B cell (primary cell): Measurements from ENCODE around the gene METTL27. TPM values are rescaled to one million over a fixed set of nuclear protein-coding genes. Genes with fewer than 3 reads are reported as not detected.

Source experiments
- ATAC-seq: fragments of 200-7000 bp; cut with Tn5 transposase; one replicate; pipeline ENCODE4 v1.10.0; 2021; ENCODE audit warnings: low read depth, mild to moderate bottlenecking, moderate number of reproducible peaks, moderate library complexity
- CTCF ChIA-PET: fragments of 350-600 bp; sonication (Branson Sonifier 250); formaldehyde crosslinking; loops from one replicate; lab custom pipeline; 2021; ENCODE audit warnings: antibody characterized with exemption, inconsistent platforms; lab: Charles Lee
- POLR2A ChIA-PET: fragments of 350-600 bp; sonication (Branson Sonifier 250); formaldehyde crosslinking; loops from one replicate; lab custom pipeline; 2021; ENCODE audit warnings: antibody characterized with exemption; lab: Charles Lee
- DNase-seq: peaks from one replicate; pipeline ENCODE4 v3.0.0; 2013
- H2AFZ ChIP-seq: 2 replicates; pipeline ENCODE4 v1.6.1; 2012; ENCODE audit warnings: mild to moderate bottlenecking, low read depth, low read length; ENCODE audit not compliant: insufficient read depth, poor library complexity, severe bottlenecking
- H3K27ac ChIP-seq, 2 donors: 1 replicate in 1 of 2; 2 replicates in 1 of 2; pipeline ENCODE4 v1.5.1; 2012 to 2013; ENCODE audit warnings: low read length in 2 of 2, mild to moderate bottlenecking in 2 of 2, moderate library complexity in 1 of 2
- H3K27me3 ChIP-seq, 4 experiments: fragments of 200-600 bp in 1 of 4; sonication (generic) in 1 of 4; replicated peaks in 1 of 4; 1 replicate in 2 of 4; 2 replicates in 2 of 4; pipeline versions ENCODE4 v1.6.1 to v1.7.0; 2013 to 2016; ENCODE audit warnings: low read length in 3 of 4, mild to moderate bottlenecking in 2 of 4, mixed read lengths in 1 of 4, moderate library complexity in 1 of 4; ENCODE audit not compliant: insufficient read depth in 4 of 4, control insufficient read depth in 3 of 4; ENCODE audit errors: control extremely low read depth in 1 of 4
- H3K36me3 ChIP-seq, 2 experiments: replicated peaks in 1 of 2; 1 replicate in 1 of 2; 2 replicates in 1 of 2; pipeline versions ENCODE4 v1.6.1 to v1.7.1; 2013; ENCODE audit warnings: low read length in 1 of 2; ENCODE audit not compliant: insufficient read depth in 2 of 2, control insufficient read depth in 1 of 2; ENCODE audit errors: control extremely low read depth in 1 of 2, extremely low read depth in 1 of 2
- H3K4me1 ChIP-seq, 2 donors: fragments of 200-600 bp in 1 of 2; sonication (generic) in 1 of 2; 1 replicate in 1 of 2; 2 replicates in 1 of 2; pipeline versions ENCODE4 v1.5.1 to v1.6.1; 2013 to 2017; ENCODE audit warnings: low read length in 2 of 2; ENCODE audit not compliant: control insufficient read depth in 2 of 2, insufficient read depth in 2 of 2
- H3K4me2 ChIP-seq: replicated peaks from 2 replicates; pipeline ENCODE3; 2012; ENCODE audit warnings: mild to moderate bottlenecking, low read depth, low read length; ENCODE audit not compliant: poor library complexity, severe bottlenecking
- H3K4me3 ChIP-seq, 5 experiments: fragments of 200-600 bp in 1 of 5; sonication (generic) in 1 of 5; 1 replicate in 3 of 5; 2 replicates in 2 of 5; pipeline versions ENCODE4 v1.5.1 to v1.7.0; 2011 to 2016; ENCODE audit warnings: low read length in 4 of 5, mild to moderate bottlenecking in 4 of 5, low read depth in 2 of 5, control low read depth in 1 of 5, moderate library complexity in 1 of 5; ENCODE audit not compliant: insufficient read depth in 1 of 5; ENCODE audit errors: control extremely low read depth in 1 of 5, extremely low read depth in 1 of 5
- H3K79me2 ChIP-seq: fragments of 200-600 bp; sonication (generic); one replicate; pipeline ENCODE4 v1.6.0; 2016; ENCODE audit warnings: low read length; ENCODE audit not compliant: control insufficient read depth, insufficient read depth
- H3K9ac ChIP-seq: fragments of 200-600 bp; sonication (generic); 2 replicates; pipeline ENCODE4 v1.6.1; 2017; ENCODE audit warnings: mild to moderate bottlenecking, low read length, moderate library complexity
- H3K9me3 ChIP-seq, 3 donors: one replicate each; pipeline versions ENCODE4 v1.6.1 to v1.7.1; 2013; ENCODE audit warnings: low read length in 2 of 3; ENCODE audit not compliant: control insufficient read depth in 2 of 3, insufficient read depth in 1 of 3; ENCODE audit errors: control extremely low read depth in 1 of 3
- H4K20me1 ChIP-seq: 2 replicates; pipeline ENCODE4 v1.6.0; 2012; ENCODE audit warnings: mild to moderate bottlenecking, low read length; ENCODE audit not compliant: insufficient read depth, control insufficient read depth, poor library complexity, severe bottlenecking
- H3K27ac Mint-ChIP-seq: one replicate; pipeline ENCODE4 v1.8.0; 2021; ENCODE audit warnings: mixed read lengths
- H3K27me3 Mint-ChIP-seq: one replicate; pipeline ENCODE4 v1.8.0; 2021; ENCODE audit warnings: mixed read lengths
- H3K4me1 Mint-ChIP-seq: one replicate; pipeline ENCODE4 v1.8.0; 2021; ENCODE audit warnings: mixed read lengths
- H3K4me3 Mint-ChIP-seq: one replicate; pipeline ENCODE4 v1.8.0; 2021; ENCODE audit warnings: mixed read lengths
- H3K9me3 Mint-ChIP-seq: one replicate; pipeline ENCODE4 v1.8.0; 2022; ENCODE audit warnings: mixed read lengths; ENCODE audit not compliant: insufficient read depth
- CTCF ChIP-seq: fragments of 200-600 bp; IDR thresholded peaks from one replicate; pipeline ENCODE4 v1.8.0; 2022; ENCODE audit warnings: antibody characterized with exemption, mild to moderate bottlenecking
- EZH2 ChIP-seq: IDR thresholded peaks from 2 replicates; pipeline ENCODE4 v1.6.1; 2012; ENCODE audit warnings: borderline replicate concordance, low read depth, mild to moderate bottlenecking, moderate library complexity, low read length; ENCODE audit not compliant: insufficient read depth, poor library complexity, severe bottlenecking
- WGBS: methylation state at CpG from one replicate; pipeline ENCODE4 v1.1.5; 2013; ENCODE audit warnings: missing lambda C conversion rate; ENCODE audit not compliant: insufficient coverage; 5-methylcytosine and 5-hydroxymethylcytosine counted together
- intact Hi-C: fragments of 100-400 bp; cut with micrococcal nuclease; formaldehyde crosslinking; loops from one replicate; pipeline ENCODE4 v1.10.0; 2022
- polyA plus RNA-seq: library from polyadenylated mRNA; depleted of rRNA; stranded (reverse); fragments of >200 nt; gene quantifications from 2 replicates; pipeline ENCODE4 v1.2.3, GENCODE V29; 2012
- total RNA-seq, 2 donors: library from RNA; stranded (reverse); fragments of 120-200 nt in 1 of 2; gene quantifications; 1 replicate in 1 of 2; 2 replicates in 1 of 2; pipeline versions ENCODE4 v1.2.3 to v1.2.4, GENCODE V29; 2013 to 2022

Gene METTL27
- total and polyA plus RNA-seq, 2 donors (not counting 1 experiment from before 2014, with no cell fraction given): 0.37 to 1.5 TPM

- Histone ChIP-seq H3K4me2 (no peak overlapping the region), H3K27me3 (peaks cover 0 to 20% (median 0%) of the 10 kb centered on the region in 4 experiments), H3K27ac (no peak overlapping the region), H3K9me3 (no peaks in the 10 kb centered on the region), H3K9ac (no peak overlapping the region), H3K4me1 (no peaks in the 10 kb centered on the region), H4K20me1 (no peaks in the 10 kb centered on the region), H3K79me2 (no peaks in the 10 kb centered on the region), H3K36me3 (no peaks in the 10 kb centered on the region), H2AFZ (no peak overlapping the region), H3K4me3 (no peak overlapping the region)
- Mint-ChIP-seq H3K4me3 (no peak overlapping the region), H3K4me1 (no peaks in the 10 kb centered on the region), H3K9me3 (no peaks in the 10 kb centered on the region), H3K27me3 (peaks cover 18% of the 10 kb centered on the region), H3K27ac (no peak overlapping the region)
- intact Hi-C loops: no loop called here
- DNase-seq: no peak
- ATAC-seq: no peak
- TF ChIP-seq CTCF: no peak
- TF ChIP-seq EZH2: no peak
- ChIA-PET CTCF (no interaction called here), POLR2A (no interaction called here)
- WGBS: 85% methylated on average over 9 of the region's 13 CpGs
Observed at GRCh38 chr7:73880755-73881328, 38.5 kb upstream of the METTL27 start.

GRCh38 chr7:73879977-73880681 lies 37.8 kb upstream of the METTL27 start:
- H3K36me3 ChIP-seq: no peaks in the 10 kb centered on the region
- no peak overlapping the region for H3K27ac Mint-ChIP-seq
- H3K4me3 ChIP-seq: no peak overlapping the region
- H3K4me2 ChIP-seq: no peak overlapping the region
- no peak overlapping the region for H2AFZ ChIP-seq
- no peaks in the 10 kb centered on the region for H4K20me1 ChIP-seq
- peaks cover 0 to 20% (median 0%) of the 10 kb centered on the region in 4 experiments for H3K27me3 ChIP-seq
- no peaks in the 10 kb centered on the region for H3K9me3 Mint-ChIP-seq
- no peak overlapping the region for H3K4me3 Mint-ChIP-seq
- TF ChIP-seq EZH2: no peak
- TF ChIP-seq CTCF: no peak
- peaks cover 17% of the 10 kb centered on the region for H3K27me3 Mint-ChIP-seq
- ATAC-seq (no peak), DNase-seq (no peak)
- intact Hi-C loops: no loop called here
- H3K27ac ChIP-seq: no peak overlapping the region
- 95% methylated on average over 17 of the region's 18 CpGs for WGBS
- H3K9me3 ChIP-seq: no peaks in the 10 kb centered on the region
- POLR2A ChIA-PET: no interaction called here
- H3K4me1 ChIP-seq: no peaks in the 10 kb centered on the region
- no peaks in the 10 kb centered on the region for H3K79me2 ChIP-seq
- CTCF ChIA-PET: no interaction called here
- no peak overlapping the region for H3K9ac ChIP-seq
- no peaks in the 10 kb centered on the region for H3K4me1 Mint-ChIP-seq
